HepG2 (cell line): ENCODE data around the gene GIPC1. TPM values are rescaled to one million over a fixed set of nuclear protein-coding genes. Genes with fewer than 3 reads are reported as not detected.

Source experiments
- ATF4 ChIP-seq, 2 experiments: fragments of 450-650 bp in 1 of 2; sonication (generic) in 1 of 2; formaldehyde crosslinking; IDR thresholded peaks; 2 replicates each; pipeline versions ENCODE4 v1.5.0 to v1.8.0; 2020 to 2022; ENCODE audit warnings: mild to moderate bottlenecking in 1 of 2, missing genetic modification reagents in 1 of 2
- CENPBD1 ChIP-seq: sonication (generic); formaldehyde crosslinking; IDR thresholded peaks from 2 replicates; pipeline ENCODE4 v1.8.0; 2022; ENCODE audit warnings: missing genetic modification reagents, low read depth, mild to moderate bottlenecking, borderline replicate concordance
- E2F5 ChIP-seq: sonication (generic); formaldehyde crosslinking; conservative IDR thresholded peaks from 2 replicates; pipeline ENCODE4 v1.4.0; 2020; ENCODE audit warnings: missing genetic modification reagents
- HCFC1 ChIP-seq: fragments of 150-350 bp; IDR thresholded peaks from 2 replicates; pipeline ENCODE4 v1.6.1; 2014; ENCODE audit warnings: low read depth, low read length
- JARID2 ChIP-seq: sonication (generic); formaldehyde crosslinking; IDR thresholded peaks from 2 replicates; pipeline ENCODE4 v1.8.1; 2023; ENCODE audit warnings: missing genetic modification reagents, inconsistent platforms; ENCODE audit not compliant: insufficient replicate concordance
- KLF6 ChIP-seq: IDR thresholded peaks from 2 replicates; pipeline ENCODE4 v1.8.0; 2016; ENCODE audit warnings: missing biosample characterization, missing genetic modification reagents
- KMT2A ChIP-seq: sonication (generic); formaldehyde crosslinking; IDR thresholded peaks from 2 replicates; pipeline ENCODE4 v1.4.0; 2020; ENCODE audit warnings: missing genetic modification reagents
- NCOA2 ChIP-seq: sonication (generic); formaldehyde crosslinking; IDR thresholded peaks from 2 replicates; pipeline ENCODE4 v1.8.0; 2022; ENCODE audit warnings: inconsistent platforms
- PRMT3 ChIP-seq: sonication (generic); formaldehyde crosslinking; IDR thresholded peaks from 2 replicates; pipeline ENCODE4 v1.8.1; 2022; ENCODE audit warnings: low read depth, mild to moderate bottlenecking, moderate library complexity, missing genetic modification reagents, borderline replicate concordance
- SMAD3 ChIP-seq: sonication (generic); formaldehyde crosslinking; IDR thresholded peaks from 2 replicates; pipeline ENCODE4 v1.4.0; 2020; ENCODE audit warnings: missing genetic modification reagents
- STAG1 ChIP-seq: sonication (generic); formaldehyde crosslinking; IDR thresholded peaks from 2 replicates; pipeline ENCODE4 v1.4.0; 2020; ENCODE audit warnings: missing genetic modification reagents
- ZBTB49 ChIP-seq: sonication (generic); formaldehyde crosslinking; IDR thresholded peaks from 2 replicates; pipeline ENCODE4 v1.4.0; 2020; ENCODE audit warnings: missing genetic modification reagents, borderline replicate concordance
- ZFP1 ChIP-seq: IDR thresholded peaks from 2 replicates; pipeline ENCODE4 v1.6.1; 2016
- ZGPAT ChIP-seq: IDR thresholded peaks from 2 replicates; pipeline ENCODE4 v1.6.1; 2016; ENCODE audit warnings: mild to moderate bottlenecking
- ZNF383 ChIP-seq: sonication (generic); formaldehyde crosslinking; IDR thresholded peaks from 2 replicates; pipeline ENCODE4 v1.4.0; 2020; ENCODE audit warnings: missing genetic modification reagents, mild to moderate bottlenecking, borderline replicate concordance
- ZNF432 ChIP-seq: sonication (generic); formaldehyde crosslinking; IDR thresholded peaks from 2 replicates; pipeline ENCODE4 v1.5.0; 2020; ENCODE audit warnings: missing genetic modification reagents, mild to moderate bottlenecking, borderline replicate concordance
- ZNF709 ChIP-seq: sonication (generic); formaldehyde crosslinking; IDR thresholded peaks from 2 replicates; pipeline ENCODE4 v1.5.0; 2020; ENCODE audit warnings: mild to moderate bottlenecking, missing genetic modification reagents
- ZNF770 ChIP-seq: sonication (generic); formaldehyde crosslinking; IDR thresholded peaks from 2 replicates; pipeline ENCODE4 v1.5.0; 2020; ENCODE audit warnings: mild to moderate bottlenecking, missing genetic modification reagents
- ZNF782 ChIP-seq: sonication (generic); formaldehyde crosslinking; IDR thresholded peaks from 2 replicates; pipeline ENCODE4 v1.4.0; 2020; ENCODE audit warnings: missing genetic modification reagents, mild to moderate bottlenecking, borderline replicate concordance
- ZNF790 ChIP-seq: sonication (generic); formaldehyde crosslinking; IDR thresholded peaks from 2 replicates; pipeline ENCODE4 v1.8.0; 2022; ENCODE audit warnings: missing genetic modification reagents, mild to moderate bottlenecking, borderline replicate concordance
- ZNF83 ChIP-seq: sonication (generic); formaldehyde crosslinking; IDR thresholded peaks from 2 replicates; pipeline ENCODE4 v1.4.0; 2020; ENCODE audit warnings: missing genetic modification reagents, mild to moderate bottlenecking, borderline replicate concordance
- polyA plus RNA-seq, 8 experiments: library from polyadenylated mRNA; depleted of rRNA in 3 of 8; stranded (reverse) in 7 of 8; unstranded in 1 of 8; fragments of >200 nt; fragmentation: Illumina TruSeq in 4 of 8; extraction: Trizol in 4 of 8; gene quantifications; 2 replicates each; pipeline versions ENCODE4 v1.2.1 to v1.2.3, GENCODE V29; 2011 to 2016; ENCODE audit warnings: low read depth in 4 of 8, missing spikeins in 1 of 8, mixed read lengths in 1 of 8; ENCODE audit not compliant: insufficient read depth in 1 of 8
- total RNA-seq, 5 experiments: library from RNA; depleted of rRNA; stranded (reverse); fragments of >200 nt; fragmentation: Illumina TruSeq; extraction: Trizol; gene quantifications; 2 replicates each; pipeline ENCODE4 v1.2.3, GENCODE V29; 2016; ENCODE audit warnings: low read depth in 1 of 5

The GIPC1 gene
- total and polyA plus RNA-seq, 2 of the 13 experiments (the other 11 are each of a cell fraction or from before 2014, with no cell fraction given): 27.1 to 48.1 TPM

GRCh38 chr19:14475251-14476073 lies 20.5 kb downstream of the GIPC1 start, which contains the start of gene PTGER1 (continued):
- peak; percentile 23; the same call in 1 of the 2 replicates for TF ChIP-seq ZGPAT (CRISPR knock-in tag)
- no peak for TF ChIP-seq ZNF83 (CRISPR knock-in tag)
- no peak for TF ChIP-seq ZNF709 (CRISPR knock-in tag)
- no peak for TF ChIP-seq CENPBD1
- TF ChIP-seq ZNF432: no peak
- no peak for TF ChIP-seq KMT2A (CRISPR knock-in tag)
- TF ChIP-seq STAG1 (CRISPR knock-in tag): peak; percentile 28; the same call in 1 of the 2 replicates
- no peak for TF ChIP-seq HCFC1
- no peak for TF ChIP-seq KLF6 (CRISPR knock-in tag)
- no peak for TF ChIP-seq E2F5
- no peak for TF ChIP-seq ZBTB49 (CRISPR knock-in tag)
- TF ChIP-seq ZNF770 (CRISPR knock-in tag): no peak
- TF ChIP-seq ZNF383 (CRISPR knock-in tag): no peak
- TF ChIP-seq SMAD3 (CRISPR knock-in tag): no peak
- no peak for TF ChIP-seq PRMT3 (CRISPR knock-in tag)
- TF ChIP-seq ZFP1 (CRISPR knock-in tag): no peak
- no peak for TF ChIP-seq ATF4 (CRISPR knock-in tag; IDR thresholded peaks at IDR 0.05)
- no peak for TF ChIP-seq NCOA2 (CRISPR knock-in tag)
- TF ChIP-seq JARID2 (CRISPR knock-in tag): no peak
- no peak for TF ChIP-seq ZNF782 (CRISPR knock-in tag)
- TF ChIP-seq ZNF790: no peak
